A549 (cell line): ENCODE measurements around the gene NDUFA11. TPM values are rescaled to one million over a fixed set of nuclear protein-coding genes. Genes with fewer than 3 reads are reported as not detected.
A peak's percentile ranks its signal among the peaks of the same experiment; 100 is the strongest.

Experiments
- ATAC-seq, 2 experiments: fragments of 200-7000 bp in 1 of 2; fragments of >200 bp in 1 of 2; cut with Nextera tagmentation in 1 of 2; cut with Tn5 transposase in 1 of 2; 3 replicates each; pipeline versions ENCODE4 v1.8.0 to v1.9.1; 2018 to 2020; ENCODE audit warnings: mild to moderate bottlenecking in 1 of 2, moderate library complexity in 1 of 2
- CTCF ChIA-PET: fragments of 300-600 bp; sonication (Branson Sonifier 250); formaldehyde crosslinking; extraction: SDS; loops from one replicate; lab custom pipeline; 2021; ENCODE audit warnings: antibody characterized with exemption, inconsistent platforms; lab: Yijun Ruan, JAX
- POLR2A ChIA-PET: fragments of 350-600 bp; formaldehyde crosslinking; extraction: SDS; loops from one replicate; lab custom pipeline; 2021; ENCODE audit warnings: antibody characterized with exemption, inconsistent platforms; lab: Yijun Ruan, JAX
- DNase-seq, 2 experiments: peaks; one replicate each; pipeline versions ENCODE4 v3.0.0 to v3.0.0-alpha.2; 2011 to 2016; ENCODE audit warnings: low read depth in 1 of 2, low spot score in 1 of 2
- FAIRE-seq: peaks from 2 replicates; lab custom pipeline; 2011; peaks lifted over from hg19 to GRCh38; lab: Jason Lieb, UNC
- H3K27ac ChIP-seq, 2 experiments: fragments of >200 bp; sonication (Bioruptor Twin); formaldehyde crosslinking; 3 replicates each; pipeline ENCODE4 v1.5.1; 2016 to 2017
- H3K4me1 ChIP-seq: fragments of >200 bp; sonication (Bioruptor Twin); formaldehyde crosslinking; 3 replicates; pipeline ENCODE4 v1.6.1; 2016
- H3K4me2 ChIP-seq: fragments of >200 bp; sonication (Bioruptor Twin); formaldehyde crosslinking; 3 replicates; pipeline ENCODE4 v1.6.1; 2016
- H3K4me3 ChIP-seq: fragments of >200 bp; sonication (Bioruptor Twin); formaldehyde crosslinking; 3 replicates; pipeline ENCODE4 v1.5.1; 2016
- H3K9me3 ChIP-seq: fragments of >200 bp; sonication (Bioruptor Twin); formaldehyde crosslinking; 3 replicates; pipeline ENCODE4 v1.6.1; 2016
- BHLHE40 ChIP-seq: IDR thresholded peaks from 2 replicates; pipeline ENCODE4 v1.6.1; 2012; ENCODE audit warnings: low read depth, low read length, inconsistent platforms
- CHD4 ChIP-seq: fragments of 200-600 bp; sonication (generic); IDR thresholded peaks from 2 replicates; pipeline ENCODE4 v1.6.1; 2016; ENCODE audit warnings: antibody characterized with exemption, mild to moderate bottlenecking, borderline replicate concordance
- ESRRA ChIP-seq: fragments of 150-350 bp; IDR thresholded peaks from 2 replicates; pipeline ENCODE4 v1.6.1; 2014; ENCODE audit warnings: mild to moderate bottlenecking, low read length, borderline replicate concordance
- GATA3 ChIP-seq: IDR thresholded peaks from 2 replicates; pipeline ENCODE4 v1.6.1; 2012; ENCODE audit warnings: borderline replicate concordance
- HOXB13 ChIP-seq: fragments of 250-450 bp; sonication (Bioruptor Pico); IDR thresholded peaks from 2 replicates; pipeline ENCODE4 v1.5.0; 2020; ENCODE audit warnings: low read depth, mild to moderate bottlenecking, moderate library complexity
- KDM5A ChIP-seq: fragments of 200-600 bp; sonication (generic); IDR thresholded peaks from 2 replicates; pipeline ENCODE4 v1.6.1; 2016; ENCODE audit warnings: antibody characterized with exemption, mild to moderate bottlenecking
- REST ChIP-seq: fragments of 200-600 bp; sonication (generic); IDR thresholded peaks from 2 replicates; pipeline ENCODE4 v1.6.1; 2016; ENCODE audit warnings: antibody characterized with exemption, mild to moderate bottlenecking, moderate library complexity
- RNF2 ChIP-seq: fragments of 200-600 bp; sonication (generic); IDR thresholded peaks from 2 replicates; pipeline ENCODE4 v1.6.1; 2016; ENCODE audit warnings: low read depth, mild to moderate bottlenecking, antibody characterized with exemption, moderate library complexity, borderline replicate concordance
- whole genome bisulfite sequencing: methylation state at CpG from one replicate; pipeline ENCODE4 v1.1.6; 2017; ENCODE audit errors: missing lambda C conversion rate; 5-methylcytosine and 5-hydroxymethylcytosine counted together
- polyA plus RNA-seq, 4 experiments: library from polyadenylated mRNA; depleted of rRNA in 3 of 4; stranded (reverse); fragments of >200 nt; fragmentation: RNase III in 1 of 4; extraction: RNeasy Plus Mini Kit Qiagen cat#74134 plus additional on column Dnase treatment in 1 of 4; gene quantifications; 2 replicates in 3 of 4; 3 replicates in 1 of 4; pipeline ENCODE4 v1.2.3, GENCODE V29; 2011 to 2017
- TF ChIP-seq, protein P1 (sequence below): fragments of 150-350 bp; IDR thresholded peaks from 2 replicates; pipeline ENCODE4 v1.6.1; 2014; ENCODE audit warnings: low read depth, mild to moderate bottlenecking, low read length
- TF ChIP-seq, protein P2 (sequence below): fragments of 450-650 bp; IDR thresholded peaks from 2 replicates; pipeline ENCODE4 v1.6.1; 2014; ENCODE audit warnings: antibody characterized with exemption
- TF ChIP-seq, protein P3 (sequence below): IDR thresholded peaks from 2 replicates; pipeline ENCODE4 v1.6.1; 2012
- TF ChIP-seq, protein P4 (sequence below): fragments of 250-450 bp; sonication (Bioruptor Pico); IDR thresholded peaks from 2 replicates; pipeline ENCODE4 v1.5.0; 2020; ENCODE audit warnings: low read depth, mild to moderate bottlenecking, moderate library complexity
- TF ChIP-seq, protein P5 (sequence below): fragments of 250-450 bp; sonication (Bioruptor Pico); IDR thresholded peaks from 2 replicates; pipeline ENCODE4 v1.5.0; 2021; ENCODE audit warnings: mild to moderate bottlenecking, moderate library complexity, borderline replicate concordance

NDUFA11 gene
- polyA plus RNA-seq, 2 of the 4 experiments (the other 2 are of a cell fraction): 75.0 to 173 TPM

DNA sequence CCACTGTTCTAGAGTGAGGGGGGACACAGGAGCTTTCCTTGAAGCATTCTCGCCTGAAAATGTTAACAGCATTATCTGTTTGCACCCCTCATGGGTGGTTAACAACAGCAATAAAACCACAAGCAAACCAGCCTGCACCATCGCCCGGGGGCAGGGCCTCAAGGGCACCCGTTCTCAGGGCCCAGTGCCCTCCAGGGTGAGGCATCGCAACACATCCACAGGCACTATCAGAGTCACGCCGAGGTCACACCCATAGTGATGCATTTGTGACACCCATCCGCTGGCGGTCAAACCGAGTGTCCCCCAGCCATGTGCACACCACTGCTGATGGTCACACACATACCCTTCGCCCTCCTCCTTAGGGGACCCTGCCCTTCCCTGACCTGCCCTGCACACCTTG lies 37.8 kb downstream of the NDUFA11 start:
- ChIA-PET CTCF (interaction anchor here (0.9 kb wide), 1 partner anchor 18 kb away, joined by 3 read pairs; no protein-coding TSS in a partner anchor), POLR2A (no interaction called here)
- Histone ChIP-seq H3K4me2 (no peak overlapping the region), H3K4me3 (no peak overlapping the region), H3K27ac (no peak overlapping the region), H3K4me1 (peaks cover 8% of the 10 kb centered on the region; the same call in 1 of the 3 replicates), H3K9me3 (no peaks in the 10 kb centered on the region)
- no peak; a peak in 1 of 6 replicates for ATAC-seq
- FAIRE-seq: no peak
- no peak for TF ChIP-seq CHD4
- TF ChIP-seq, protein P1, sequence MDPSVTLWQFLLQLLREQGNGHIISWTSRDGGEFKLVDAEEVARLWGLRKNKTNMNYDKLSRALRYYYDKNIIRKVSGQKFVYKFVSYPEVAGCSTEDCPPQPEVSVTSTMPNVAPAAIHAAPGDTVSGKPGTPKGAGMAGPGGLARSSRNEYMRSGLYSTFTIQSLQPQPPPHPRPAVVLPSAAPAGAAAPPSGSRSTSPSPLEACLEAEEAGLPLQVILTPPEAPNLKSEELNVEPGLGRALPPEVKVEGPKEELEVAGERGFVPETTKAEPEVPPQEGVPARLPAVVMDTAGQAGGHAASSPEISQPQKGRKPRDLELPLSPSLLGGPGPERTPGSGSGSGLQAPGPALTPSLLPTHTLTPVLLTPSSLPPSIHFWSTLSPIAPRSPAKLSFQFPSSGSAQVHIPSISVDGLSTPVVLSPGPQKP: no peak
- WGBS: 62% methylated on average over 6 of the region's 11 CpGs
- no peak for DNase-seq

- ChIA-PET POLR2A (interaction anchor here (1.7 kb wide), 1 partner anchor 37 kb away, joined by 5 read pairs; no protein-coding TSS in a partner anchor), CTCF (interaction anchor here (0.9 kb wide), 1 partner anchor 19 kb away, joined by 3 read pairs; no protein-coding TSS in a partner anchor)
- TF ChIP-seq, protein P2, sequence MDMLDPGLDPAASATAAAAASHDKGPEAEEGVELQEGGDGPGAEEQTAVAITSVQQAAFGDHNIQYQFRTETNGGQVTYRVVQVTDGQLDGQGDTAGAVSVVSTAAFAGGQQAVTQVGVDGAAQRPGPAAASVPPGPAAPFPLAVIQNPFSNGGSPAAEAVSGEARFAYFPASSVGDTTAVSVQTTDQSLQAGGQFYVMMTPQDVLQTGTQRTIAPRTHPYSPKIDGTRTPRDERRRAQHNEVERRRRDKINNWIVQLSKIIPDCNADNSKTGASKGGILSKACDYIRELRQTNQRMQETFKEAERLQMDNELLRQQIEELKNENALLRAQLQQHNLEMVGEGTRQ: no peak
- TF ChIP-seq GATA3 (no peak), HOXB13 (no peak), REST (no peak), ESRRA (no peak), RNF2 (no peak), BHLHE40 (no peak), KDM5A (no peak)
- TF ChIP-seq, protein P3, sequence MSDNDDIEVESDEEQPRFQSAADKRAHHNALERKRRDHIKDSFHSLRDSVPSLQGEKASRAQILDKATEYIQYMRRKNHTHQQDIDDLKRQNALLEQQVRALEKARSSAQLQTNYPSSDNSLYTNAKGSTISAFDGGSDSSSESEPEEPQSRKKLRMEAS: no peak
- TF ChIP-seq, protein P4, sequence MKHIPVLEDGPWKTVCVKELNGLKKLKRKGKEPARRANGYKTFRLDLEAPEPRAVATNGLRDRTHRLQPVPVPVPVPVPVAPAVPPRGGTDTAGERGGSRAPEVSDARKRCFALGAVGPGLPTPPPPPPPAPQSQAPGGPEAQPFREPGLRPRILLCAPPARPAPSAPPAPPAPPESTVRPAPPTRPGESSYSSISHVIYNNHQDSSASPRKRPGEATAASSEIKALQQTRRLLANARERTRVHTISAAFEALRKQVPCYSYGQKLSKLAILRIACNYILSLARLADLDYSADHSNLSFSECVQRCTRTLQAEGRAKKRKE (CRISPR knock-in tag): no peak
- TF ChIP-seq, protein P5, sequence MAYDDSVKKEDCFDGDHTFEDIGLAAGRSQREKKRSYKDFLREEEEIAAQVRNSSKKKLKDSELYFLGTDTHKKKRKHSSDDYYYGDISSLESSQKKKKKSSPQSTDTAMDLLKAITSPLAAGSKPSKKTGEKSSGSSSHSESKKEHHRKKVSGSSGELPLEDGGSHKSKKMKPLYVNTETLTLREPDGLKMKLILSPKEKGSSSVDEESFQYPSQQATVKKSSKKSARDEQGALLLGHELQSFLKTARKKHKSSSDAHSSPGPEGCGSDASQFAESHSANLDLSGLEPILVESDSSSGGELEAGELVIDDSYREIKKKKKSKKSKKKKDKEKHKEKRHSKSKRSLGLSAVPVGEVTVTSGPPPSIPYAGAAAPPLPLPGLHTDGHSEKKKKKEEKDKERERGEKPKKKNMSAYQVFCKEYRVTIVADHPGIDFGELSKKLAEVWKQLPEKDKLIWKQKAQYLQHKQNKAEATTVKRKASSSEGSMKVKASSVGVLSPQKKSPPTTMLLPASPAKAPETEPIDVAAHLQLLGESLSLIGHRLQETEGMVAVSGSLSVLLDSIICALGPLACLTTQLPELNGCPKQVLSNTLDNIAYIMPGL (CRISPR knock-in tag): no peak
- peak; percentile 45 to 47; a peak in 2 of 6 replicates for ATAC-seq
- H3K27ac ChIP-seq: no peak overlapping the region
- no peak for DNase-seq
- 0 out of 3 replicates have a peak, but pooled peaks cover 5% of the 10 kb centered on the region for H3K4me1 ChIP-seq
- H3K9me3 ChIP-seq: no peaks in the 10 kb centered on the region
- WGBS: 79% methylated on average over 13 of the region's 14 CpGs
- FAIRE-seq: no peak
- no peak overlapping the region for H3K4me2 ChIP-seq
- H3K4me3 ChIP-seq: no peak overlapping the region
Observed at GRCh38 chr19:5864725-5865486, 38.7 kb downstream of the NDUFA11 start.
